NCI-H446 treated with DMSO at 0.1 percent for 48 hours (cell line): ENCODE measurements around the gene ZNF341.
A peak's percentile ranks its signal among the peaks of the same experiment; 100 is the strongest.
"Not testable (repeated sequence)": the region's sequence is repeated elsewhere in the genome, so short reads cannot be mapped to it uniquely, and the experiment has no call there.

ENCODE experiments used
- DNase-seq: peaks from one replicate; lab custom pipeline; 2025; lab: John Stamatoyannopoulos, UW

ZNF341 gene

GRCh38 chr20:33770005-33770404 lies 38.2 kb downstream of the ZNF341 start:
- no peak for DNase-seq

GRCh38 chr20:33771938-33772337 lies 40.1 kb downstream of the ZNF341 start:
- no peak for DNase-seq

- no peak for DNase-seq
Observed at GRCh38 chr20:33772439-33772838, 40.6 kb downstream of the ZNF341 start.

- no peak for DNase-seq
Observed at GRCh38 chr20:33773412-33774089, 41.8 kb downstream of the ZNF341 start.

- DNase-seq = no peak
Observed at GRCh38 chr20:33777816-33778215, 46.0 kb downstream of the ZNF341 start.

- DNase-seq = no peak
Observed at GRCh38 chr20:33781133-33781532, 49.3 kb downstream of the ZNF341 start.

- DNase-seq = no peak
Observed at GRCh38 chr20:33781945-33782344, 50.1 kb downstream of the ZNF341 start.

- no peak for DNase-seq
Observed at GRCh38 chr20:33783256-33783655, 51.5 kb downstream of the ZNF341 start.

GRCh38 chr20:33783818-33784217 lies 52.0 kb downstream of the ZNF341 start:
- DNase-seq = no peak

GRCh38 chr20:33784225-33784624 lies 52.4 kb downstream of the ZNF341 start:
- DNase-seq = no peak

GRCh38 chr20:33785503-33785902 lies 53.7 kb downstream of the ZNF341 start:
- no peak for DNase-seq

GRCh38 chr20:33787253-33787891 lies 55.6 kb downstream of the ZNF341 start:
- DNase-seq = no peak

- no peak for DNase-seq
Observed at GRCh38 chr20:33788351-33789049, 56.7 kb downstream of the ZNF341 start.

GRCh38 chr20:33789109-33789857 lies 57.5 kb downstream of the ZNF341 start:
- DNase-seq = peak; percentile 19

GRCh38 chr20:33789858-33790182 lies 58.0 kb downstream of the ZNF341 start:
- DNase-seq = no peak

GRCh38 chr20:33790566-33790965 lies 58.8 kb downstream of the ZNF341 start:
- DNase-seq = no peak

GRCh38 chr20:33791021-33791420 lies 59.2 kb downstream of the ZNF341 start:
- no peak for DNase-seq

GRCh38 chr20:33791540-33791939 lies 59.7 kb downstream of the ZNF341 start:
- no peak for DNase-seq

- DNase-seq = no peak
Observed at GRCh38 chr20:33791959-33792597, 60.3 kb downstream of the ZNF341 start.

- not testable (repeated sequence) for DNase-seq
Observed at GRCh38 chr20:33792598-33792989, 60.8 kb downstream of the ZNF341 start.

GRCh38 chr20:33793011-33793931 lies 61.5 kb downstream of the ZNF341 start:
- no peak for DNase-seq
